ENCODE data around the gene SLC22A23.
A peak's percentile ranks its signal among the peaks of the same experiment; 100 is the strongest.

The SLC22A23 gene

DNA sequence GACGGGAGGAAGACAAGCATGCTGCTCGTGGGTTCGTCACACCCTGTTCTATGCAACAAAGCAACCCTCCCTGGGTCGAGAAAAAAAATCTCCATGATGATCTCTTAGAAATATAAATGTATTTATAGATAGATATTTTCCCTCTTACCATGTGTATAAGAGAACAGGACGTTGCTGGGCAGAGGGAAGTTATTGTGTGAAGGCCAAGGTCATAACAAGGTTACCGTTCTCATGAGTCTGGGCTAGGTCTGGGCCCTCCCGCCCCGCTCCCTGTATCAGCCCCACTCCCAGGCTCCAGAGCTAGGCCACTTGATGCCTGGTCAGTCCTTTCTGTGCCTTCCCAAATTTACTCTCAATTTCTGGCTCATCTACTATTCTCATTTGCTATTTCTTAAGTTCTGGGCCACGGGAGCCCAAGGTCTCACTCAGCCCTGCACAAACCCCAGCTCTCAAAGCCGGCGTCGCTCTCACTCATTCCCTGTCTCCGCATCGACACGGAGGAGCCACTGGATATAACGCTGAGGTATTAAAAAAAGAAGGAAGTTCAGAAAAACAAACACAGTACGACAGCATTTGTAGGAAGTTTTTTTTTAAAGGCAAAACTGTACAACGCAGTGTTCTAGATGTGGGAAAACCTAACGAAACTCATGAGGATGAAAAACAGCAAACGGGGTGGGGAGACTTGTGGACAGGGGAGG is 101.3 kb downstream of the SLC22A23 start:
- ChIA-PET POLR2A (no interaction called here), CTCF (no interaction called here)
- no peak overlapping the region for H3K4me3 ChIP-seq (ENCODE audit: low read depth, low read length)
- peak overlapping the region; percentile 56; the same call in 1 of the 2 replicates for H3K27ac ChIP-seq (ENCODE audit: extremely low read depth, low read depth, low read length)
- no peaks in the 10 kb centered on the region for H3K9me3 ChIP-seq (ENCODE audit: control insufficient read depth, insufficient read depth, low read depth, low read length)
- no peaks in the 10 kb centered on the region for H3K36me3 ChIP-seq (ENCODE audit: control insufficient read depth in 2 of 2, insufficient read depth in 1 of 2, low read length in 2 of 2)
- H3K4me1 ChIP-seq (ENCODE audit: control insufficient read depth, insufficient read depth, low read length), result peaks cover 27% of the 10 kb centered on the region
- no peak for TF ChIP-seq ZNF354C (tag by site-specific recombination; IDR thresholded peaks at IDR 0.05; ENCODE audit: borderline replicate concordance, low read depth)
- TF ChIP-seq ZNF600 (tag by site-specific recombination; IDR thresholded peaks at IDR 0.05), result 0 out of 2 replicates have a peak, but pooled peaks have one; percentile 24
- TF ChIP-seq KLF1 (tag by site-specific recombination; IDR thresholded peaks at IDR 0.05), result no peak
- TF ChIP-seq HOXD13 (CRISPR knock-in tag; IDR thresholded peaks at IDR 0.05; ENCODE audit: borderline replicate concordance), result no peak
- no peak for TF ChIP-seq ZNF561 (tag by site-specific recombination; IDR thresholded peaks at IDR 0.05; ENCODE audit: borderline replicate concordance)
- TF ChIP-seq, protein P1, sequence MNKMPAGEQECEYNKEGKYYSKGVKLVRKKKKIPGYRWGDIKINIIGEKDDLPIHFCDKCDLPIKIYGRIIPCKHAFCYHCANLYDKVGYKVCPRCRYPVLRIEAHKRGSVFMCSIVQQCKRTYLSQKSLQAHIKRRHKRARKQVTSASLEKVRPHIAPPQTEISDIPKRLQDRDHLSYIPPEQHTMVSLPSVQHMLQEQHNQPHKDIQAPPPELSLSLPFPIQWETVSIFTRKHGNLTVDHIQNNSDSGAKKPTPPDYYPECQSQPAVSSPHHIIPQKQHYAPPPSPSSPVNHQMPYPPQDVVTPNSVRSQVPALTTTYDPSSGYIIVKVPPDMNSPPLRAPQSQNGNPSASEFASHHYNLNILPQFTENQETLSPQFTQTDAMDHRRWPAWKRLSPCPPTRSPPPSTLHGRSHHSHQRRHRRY (tag by site-specific recombination; IDR thresholded peaks at IDR 0.05), result no peak
- TF ChIP-seq SP3 (tag by site-specific recombination; IDR thresholded peaks at IDR 0.05), result no peak
- TF ChIP-seq, protein P2, sequence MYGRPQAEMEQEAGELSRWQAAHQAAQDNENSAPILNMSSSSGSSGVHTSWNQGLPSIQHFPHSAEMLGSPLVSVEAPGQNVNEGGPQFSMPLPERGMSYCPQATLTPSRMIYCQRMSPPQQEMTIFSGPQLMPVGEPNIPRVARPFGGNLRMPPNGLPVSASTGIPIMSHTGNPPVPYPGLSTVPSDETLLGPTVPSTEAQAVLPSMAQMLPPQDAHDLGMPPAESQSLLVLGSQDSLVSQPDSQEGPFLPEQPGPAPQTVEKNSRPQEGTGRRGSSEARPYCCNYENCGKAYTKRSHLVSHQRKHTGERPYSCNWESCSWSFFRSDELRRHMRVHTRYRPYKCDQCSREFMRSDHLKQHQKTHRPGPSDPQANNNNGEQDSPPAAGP (tag by site-specific recombination; IDR thresholded peaks at IDR 0.05), result no peak

DNA sequence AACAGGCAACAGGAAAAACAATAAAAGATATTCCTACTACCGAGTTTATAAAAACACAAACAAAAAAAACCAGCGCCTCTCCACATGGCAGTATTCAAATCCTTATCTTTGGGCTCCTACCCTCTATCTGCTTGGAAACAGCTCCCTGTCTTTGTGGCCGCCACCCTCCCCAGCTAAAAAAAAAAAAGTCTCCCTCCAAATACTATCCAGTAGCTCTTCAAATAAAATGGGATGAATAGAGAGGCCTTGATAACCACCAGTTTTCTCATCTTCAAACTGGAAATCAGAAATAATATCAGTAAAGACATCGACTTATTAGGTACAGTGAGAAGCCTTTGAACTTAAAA is 101.9 kb downstream of the SLC22A23 start:
- Histone ChIP-seq H3K4me1 (ENCODE audit: control insufficient read depth, insufficient read depth, low read length) (peaks cover 32% of the 10 kb centered on the region), H3K9me3 (ENCODE audit: control insufficient read depth, insufficient read depth, low read depth, low read length) (no peaks in the 10 kb centered on the region), H3K4me3 (ENCODE audit: low read depth, low read length) (no peak overlapping the region), H3K27ac (ENCODE audit: extremely low read depth, low read depth, low read length) (no peak overlapping the region), H3K36me3 (ENCODE audit: control insufficient read depth in 2 of 2, insufficient read depth in 1 of 2, low read length in 2 of 2) (no peaks in the 10 kb centered on the region)
- POLR2A ChIA-PET, result no interaction called here
- no peak for TF ChIP-seq OVOL3 (tag by site-specific recombination; IDR thresholded peaks at IDR 0.05)
- TF ChIP-seq, protein P3, sequence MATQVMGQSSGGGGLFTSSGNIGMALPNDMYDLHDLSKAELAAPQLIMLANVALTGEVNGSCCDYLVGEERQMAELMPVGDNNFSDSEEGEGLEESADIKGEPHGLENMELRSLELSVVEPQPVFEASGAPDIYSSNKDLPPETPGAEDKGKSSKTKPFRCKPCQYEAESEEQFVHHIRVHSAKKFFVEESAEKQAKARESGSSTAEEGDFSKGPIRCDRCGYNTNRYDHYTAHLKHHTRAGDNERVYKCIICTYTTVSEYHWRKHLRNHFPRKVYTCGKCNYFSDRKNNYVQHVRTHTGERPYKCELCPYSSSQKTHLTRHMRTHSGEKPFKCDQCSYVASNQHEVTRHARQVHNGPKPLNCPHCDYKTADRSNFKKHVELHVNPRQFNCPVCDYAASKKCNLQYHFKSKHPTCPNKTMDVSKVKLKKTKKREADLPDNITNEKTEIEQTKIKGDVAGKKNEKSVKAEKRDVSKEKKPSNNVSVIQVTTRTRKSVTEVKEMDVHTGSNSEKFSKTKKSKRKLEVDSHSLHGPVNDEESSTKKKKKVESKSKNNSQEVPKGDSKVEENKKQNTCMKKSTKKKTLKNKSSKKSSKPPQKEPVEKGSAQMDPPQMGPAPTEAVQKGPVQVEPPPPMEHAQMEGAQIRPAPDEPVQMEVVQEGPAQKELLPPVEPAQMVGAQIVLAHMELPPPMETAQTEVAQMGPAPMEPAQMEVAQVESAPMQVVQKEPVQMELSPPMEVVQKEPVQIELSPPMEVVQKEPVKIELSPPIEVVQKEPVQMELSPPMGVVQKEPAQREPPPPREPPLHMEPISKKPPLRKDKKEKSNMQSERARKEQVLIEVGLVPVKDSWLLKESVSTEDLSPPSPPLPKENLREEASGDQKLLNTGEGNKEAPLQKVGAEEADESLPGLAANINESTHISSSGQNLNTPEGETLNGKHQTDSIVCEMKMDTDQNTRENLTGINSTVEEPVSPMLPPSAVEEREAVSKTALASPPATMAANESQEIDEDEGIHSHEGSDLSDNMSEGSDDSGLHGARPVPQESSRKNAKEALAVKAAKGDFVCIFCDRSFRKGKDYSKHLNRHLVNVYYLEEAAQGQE (tag by site-specific recombination; IDR thresholded peaks at IDR 0.05), result 0 out of 2 replicates have a peak, but pooled peaks have one; percentile 3
- CTCF ChIA-PET, result no interaction called here

DNA sequence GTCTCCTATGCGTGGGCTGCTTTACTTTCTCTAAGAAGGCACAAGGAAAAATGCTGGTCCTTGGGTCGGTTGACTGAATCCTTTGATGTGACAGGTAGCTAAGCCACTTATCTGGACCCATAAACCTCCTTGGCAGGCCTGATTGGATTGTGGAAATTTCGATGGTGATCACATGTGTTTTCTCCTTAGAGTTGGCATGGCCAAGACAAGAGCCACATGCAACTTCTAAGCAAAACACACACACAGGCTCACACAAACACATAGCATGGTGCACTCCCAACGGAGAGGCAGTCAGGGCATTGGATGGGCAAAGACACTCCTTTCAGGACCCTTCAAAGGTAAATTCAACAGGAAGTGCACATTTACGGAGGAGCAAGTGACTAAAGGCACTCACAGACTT is 102.9 kb downstream of the SLC22A23 start:
- H3K9me3 ChIP-seq (ENCODE audit: control insufficient read depth, insufficient read depth, low read depth, low read length), result no peaks in the 10 kb centered on the region
- no peak overlapping the region for H3K4me3 ChIP-seq (ENCODE audit: low read depth, low read length)
- POLR2A ChIA-PET, result no interaction called here
- TF ChIP-seq GLI4 (tag by site-specific recombination; IDR thresholded peaks at IDR 0.05), result no peak
- no peak for TF ChIP-seq KLF8 (tag by site-specific recombination; IDR thresholded peaks at IDR 0.05)
- no peak for TF ChIP-seq ZSCAN23 (tag by site-specific recombination; IDR thresholded peaks at IDR 0.05)
- TF ChIP-seq ZNF561 (tag by site-specific recombination; IDR thresholded peaks at IDR 0.05; ENCODE audit: borderline replicate concordance), result no peak
- no peak for TF ChIP-seq ZXDB (tag by site-specific recombination; IDR thresholded peaks at IDR 0.05)
- no peak for TF ChIP-seq ZNF549 (tag by site-specific recombination; IDR thresholded peaks at IDR 0.05)
- no peak for TF ChIP-seq ZNF324 (tag by site-specific recombination; IDR thresholded peaks at IDR 0.05)
- TF ChIP-seq ZNF777 (tag by site-specific recombination; IDR thresholded peaks at IDR 0.05; ENCODE audit: borderline replicate concordance), result no peak
- TF ChIP-seq ZNF184 (tag by site-specific recombination; IDR thresholded peaks at IDR 0.05), result no peak
- TF ChIP-seq ZNF544 (tag by site-specific recombination; IDR thresholded peaks at IDR 0.05), result no peak
- TF ChIP-seq, protein P4, sequence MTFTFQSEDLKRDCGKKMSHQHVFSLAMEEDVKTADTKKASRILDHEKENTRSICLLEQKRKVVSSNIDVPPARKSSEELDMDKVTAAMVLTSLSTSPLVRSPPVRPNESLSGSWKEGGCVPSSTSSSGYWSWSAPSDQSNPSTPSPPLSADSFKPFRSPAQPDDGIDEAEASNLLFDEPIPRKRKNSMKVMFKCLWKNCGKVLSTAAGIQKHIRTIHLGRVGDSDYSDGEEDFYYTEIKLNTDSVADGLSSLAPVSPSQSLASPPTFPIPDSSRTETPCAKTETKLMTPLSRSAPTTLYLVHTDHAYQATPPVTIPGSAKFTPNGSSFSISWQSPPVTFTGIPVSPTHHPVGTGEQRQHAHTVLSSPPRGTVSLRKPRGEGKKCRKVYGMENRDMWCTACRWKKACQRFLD (tag by site-specific recombination; IDR thresholded peaks at IDR 0.05), result no peak
- TF ChIP-seq HOXD13 (CRISPR knock-in tag; IDR thresholded peaks at IDR 0.05; ENCODE audit: borderline replicate concordance), result no peak
- no peak for TF ChIP-seq ZNF843 (tag by site-specific recombination; IDR thresholded peaks at IDR 0.05)
- H3K4me1 ChIP-seq (ENCODE audit: control insufficient read depth, insufficient read depth, low read length), result peaks cover 42% of the 10 kb centered on the region
- H3K36me3 ChIP-seq (ENCODE audit: control insufficient read depth in 2 of 2, insufficient read depth in 1 of 2, low read length in 2 of 2), result no peaks in the 10 kb centered on the region
- H3K27ac ChIP-seq (ENCODE audit: extremely low read depth, low read depth, low read length), result no peak overlapping the region
- CTCF ChIA-PET, result interaction anchor here (0.7 to 1.0 kb wide), 2 partner anchors 17 to 46 kb away, joined by 5 to 6 read pairs; no protein-coding TSS in a partner anchor
